Prostate gland (tissue), 2 donors: ENCODE data around the gene EGLN3. TPM values are rescaled to one million over a fixed set of nuclear protein-coding genes. Genes with fewer than 3 reads are reported as not detected.

Experiments used
- DNase-seq: peaks from one replicate; pipeline ENCODE4 v3.0.0-alpha.2; 2019; ENCODE audit warnings: low spot score
- H3K27ac ChIP-seq, 2 donors: fragments of 200-600 bp; sonication (generic); 2 replicates each; pipeline ENCODE4 v1.5.1; 2017 to 2019
- H3K27me3 ChIP-seq: fragments of 200-600 bp; sonication (generic); replicated peaks from 2 replicates; pipeline ENCODE4 v1.5.1; 2019; ENCODE audit not compliant: insufficient read depth
- H3K36me3 ChIP-seq, 2 donors: fragments of 200-600 bp; sonication (generic); 1 replicate in 1 of 2; 2 replicates in 1 of 2; pipeline versions ENCODE4 v1.5.1 to v1.8.1; 2017 to 2019
- H3K4me1 ChIP-seq: fragments of 200-600 bp; sonication (generic); replicated peaks from 2 replicates; pipeline ENCODE4 v1.5.1; 2019
- H3K4me3 ChIP-seq, 2 donors: fragments of 200-600 bp; sonication (generic); 2 replicates each; pipeline ENCODE4 v1.5.1; 2017 to 2019
- H3K9me3 ChIP-seq: fragments of 200-600 bp; sonication (generic); 2 replicates; pipeline ENCODE4 v1.5.1; 2017
- CTCF ChIP-seq, 4 experiments: fragments of 200-600 bp in 2 of 4; fragments of 450-650 bp in 2 of 4; sonication (generic) in 2 of 4; IDR thresholded peaks; 1 replicate in 3 of 4; 2 replicates in 1 of 4; pipeline ENCODE4 v1.5.1; 2016 to 2019; ENCODE audit warnings: antibody characterized with exemption in 4 of 4, mild to moderate bottlenecking in 2 of 4, moderate library complexity in 2 of 4
- POLR2A ChIP-seq: fragments of 450-650 bp; IDR thresholded peaks from one replicate; pipeline ENCODE4 v1.6.1; 2016; ENCODE audit warnings: antibody characterized with exemption, mild to moderate bottlenecking
- POLR2AphosphoS5 ChIP-seq: sonication (generic); formaldehyde crosslinking; IDR thresholded peaks from one replicate; pipeline ENCODE4 v1.6.1; 2017; ENCODE audit warnings: antibody characterized with exemption
- WGBS: methylation state at CpG from one replicate; pipeline ENCODE4 v1.1.5; 2018; 5-methylcytosine and 5-hydroxymethylcytosine counted together
- intact Hi-C: fragments of 100-400 bp; cut with DNase I; formaldehyde crosslinking; loops from one replicate; pipeline ENCODE4 v1.14.2; 2022
- total RNA-seq, 2 donors: library from RNA; depleted of rRNA; stranded (reverse); fragments of >200 nt; gene quantifications; one replicate each; pipeline ENCODE4 v1.1.0, GENCODE V29; 2016

EGLN3 gene
- total RNA-seq, 2 donors from 2014 or later, result 6.1 to 6.8 TPM

- no peaks in the 10 kb centered on the region for H3K36me3 ChIP-seq
- H3K27me3 ChIP-seq, result no peaks in the 10 kb centered on the region
- TF ChIP-seq POLR2AphosphoS5 (no peak), CTCF (IDR thresholded peaks at IDR 0.05) (no peak), POLR2A (no peak)
- 95% methylated on average over 8 of the region's 8 CpGs for WGBS
- H3K4me1 ChIP-seq, result no peaks in the 10 kb centered on the region
- DNase-seq, result no peak
- no peaks in the 10 kb centered on the region for H3K9me3 ChIP-seq
- H3K4me3 ChIP-seq, result no peak overlapping the region
- no peak overlapping the region for H3K27ac ChIP-seq
- intact Hi-C loops, result no loop called here
Observed at GRCh38 chr14:33996462-33996861, 45.6 kb upstream of the EGLN3 start.

GRCh38 chr14:33993246-33993645 lies 42.4 kb upstream of the EGLN3 start:
- no peak for DNase-seq
- Histone ChIP-seq H3K27ac (no peak overlapping the region), H3K27me3 (no peaks in the 10 kb centered on the region), H3K9me3 (no peaks in the 10 kb centered on the region), H3K36me3 (no peaks in the 10 kb centered on the region), H3K4me3 (no peak overlapping the region), H3K4me1 (no peaks in the 10 kb centered on the region)
- no peak for TF ChIP-seq POLR2AphosphoS5
- TF ChIP-seq POLR2A, result no peak
- no peak for TF ChIP-seq CTCF (IDR thresholded peaks at IDR 0.05)
- intact Hi-C loops, result no loop called here
- WGBS, result 63% methylated on average over 1 of the region's 1 CpG

- DNase-seq, result no peak
- intact Hi-C loops, result no loop called here
- Histone ChIP-seq H3K27ac (no peak overlapping the region), H3K9me3 (no peaks in the 10 kb centered on the region), H3K4me1 (no peaks in the 10 kb centered on the region), H3K27me3 (no peaks in the 10 kb centered on the region), H3K36me3 (no peaks in the 10 kb centered on the region), H3K4me3 (no peak overlapping the region)
- TF ChIP-seq POLR2A (no peak), POLR2AphosphoS5 (no peak), CTCF (IDR thresholded peaks at IDR 0.05) (no peak)
- WGBS, result 93% methylated on average over 3 of the region's 3 CpGs
Observed at GRCh38 chr14:33992274-33993007, 41.6 kb upstream of the EGLN3 start.

- DNase-seq, result no peak
- Histone ChIP-seq H3K9me3 (no peaks in the 10 kb centered on the region), H3K36me3 (no peaks in the 10 kb centered on the region), H3K4me3 (no peak overlapping the region), H3K27ac (no peak overlapping the region), H3K27me3 (no peaks in the 10 kb centered on the region), H3K4me1 (no peaks in the 10 kb centered on the region)
- TF ChIP-seq POLR2A (no peak), CTCF (IDR thresholded peaks at IDR 0.05) (no peak), POLR2AphosphoS5 (no peak)
- 100% methylated on average over 1 of the region's 1 CpG for WGBS
- intact Hi-C loops, result no loop called here
Observed at GRCh38 chr14:33990790-33991189, 39.9 kb upstream of the EGLN3 start.

- TF ChIP-seq CTCF (IDR thresholded peaks at IDR 0.05) (no peak), POLR2AphosphoS5 (no peak), POLR2A (no peak)
- Histone ChIP-seq H3K27me3 (no peaks in the 10 kb centered on the region), H3K27ac (no peak overlapping the region), H3K4me3 (no peak overlapping the region), H3K9me3 (no peaks in the 10 kb centered on the region), H3K4me1 (no peaks in the 10 kb centered on the region), H3K36me3 (no peaks in the 10 kb centered on the region)
- DNase-seq, result no peak
- intact Hi-C loops, result no loop called here
- WGBS, result 66% methylated on average over 4 of the region's 4 CpGs
Observed at GRCh38 chr14:33987565-33988080, 36.7 kb upstream of the EGLN3 start.
